Measurements from ENCODE around the gene CAMTA1.

The CAMTA1 gene

GRCh38 chr1:7554385-7555235, 769.4 kb downstream of the CAMTA1 start:
- no peak overlapping the region for H3K9ac ChIP-seq (ENCODE audit: low read depth, low read length)
- no peaks in the 10 kb centered on the region for H3K27me3 ChIP-seq (ENCODE audit: insufficient read depth, low read length)
- H3K36me3 ChIP-seq (ENCODE audit: insufficient read depth, low read depth, low read length): no peaks in the 10 kb centered on the region
- H3K9me3 ChIP-seq (ENCODE audit: insufficient read depth, low read depth, low read length): no peaks in the 10 kb centered on the region
- no peak overlapping the region for H3K4me3 ChIP-seq (ENCODE audit: low read length)
- peaks cover 7% of the 10 kb centered on the region for H3K4me1 ChIP-seq (ENCODE audit: insufficient read depth, low read length)
- H3K27ac ChIP-seq (ENCODE audit: low read length): no peak overlapping the region

- no peak overlapping the region for H3K4me3 ChIP-seq (ENCODE audit: low read length)
- no peak overlapping the region for H3K9ac ChIP-seq (ENCODE audit: low read depth, low read length)
- no peaks in the 10 kb centered on the region for H3K9me3 ChIP-seq (ENCODE audit: insufficient read depth, low read depth, low read length)
- H3K27me3 ChIP-seq (ENCODE audit: insufficient read depth, low read length): no peaks in the 10 kb centered on the region
- H3K27ac ChIP-seq (ENCODE audit: low read length): no peak overlapping the region
- H3K4me1 ChIP-seq (ENCODE audit: insufficient read depth, low read length): peaks cover 4% of the 10 kb centered on the region; the same call in 1 of the 2 replicates
- no peaks in the 10 kb centered on the region for H3K36me3 ChIP-seq (ENCODE audit: insufficient read depth, low read depth, low read length)
Measured at GRCh38 chr1:7555391-7556185, 770.3 kb downstream of the CAMTA1 start.

- H3K27ac ChIP-seq (ENCODE audit: low read length): no peak overlapping the region
- no peaks in the 10 kb centered on the region for H3K27me3 ChIP-seq (ENCODE audit: insufficient read depth, low read length)
- no peaks in the 10 kb centered on the region for H3K4me1 ChIP-seq (ENCODE audit: insufficient read depth, low read length)
- no peak overlapping the region for H3K4me3 ChIP-seq (ENCODE audit: low read length)
- no peaks in the 10 kb centered on the region for H3K36me3 ChIP-seq (ENCODE audit: insufficient read depth, low read depth, low read length)
- no peak overlapping the region for H3K9ac ChIP-seq (ENCODE audit: low read depth, low read length)
- no peaks in the 10 kb centered on the region for H3K9me3 ChIP-seq (ENCODE audit: insufficient read depth, low read depth, low read length)
Measured at GRCh38 chr1:7557301-7557891, 772.1 kb downstream of the CAMTA1 start.

GRCh38 chr1:7558041-7558461, 772.8 kb downstream of the CAMTA1 start:
- Histone ChIP-seq H3K27me3 (ENCODE audit: insufficient read depth, low read length) (no peaks in the 10 kb centered on the region), H3K4me1 (ENCODE audit: insufficient read depth, low read length) (no peaks in the 10 kb centered on the region), H3K9ac (ENCODE audit: low read depth, low read length) (no peak overlapping the region), H3K27ac (ENCODE audit: low read length) (no peak overlapping the region), H3K4me3 (ENCODE audit: low read length) (no peak overlapping the region), H3K36me3 (ENCODE audit: insufficient read depth, low read depth, low read length) (no peaks in the 10 kb centered on the region), H3K9me3 (ENCODE audit: insufficient read depth, low read depth, low read length) (no peaks in the 10 kb centered on the region)

GRCh38 chr1:7558481-7558880, 773.2 kb downstream of the CAMTA1 start:
- Histone ChIP-seq H3K36me3 (ENCODE audit: insufficient read depth, low read depth, low read length) (no peaks in the 10 kb centered on the region), H3K9me3 (ENCODE audit: insufficient read depth, low read depth, low read length) (no peaks in the 10 kb centered on the region), H3K4me1 (ENCODE audit: insufficient read depth, low read length) (no peaks in the 10 kb centered on the region), H3K27me3 (ENCODE audit: insufficient read depth, low read length) (no peaks in the 10 kb centered on the region), H3K4me3 (ENCODE audit: low read length) (no peak overlapping the region), H3K27ac (ENCODE audit: low read length) (no peak overlapping the region), H3K9ac (ENCODE audit: low read depth, low read length) (no peak overlapping the region)

- Histone ChIP-seq H3K27me3 (ENCODE audit: insufficient read depth, low read length) (no peaks in the 10 kb centered on the region), H3K36me3 (ENCODE audit: insufficient read depth, low read depth, low read length) (no peaks in the 10 kb centered on the region), H3K4me1 (ENCODE audit: insufficient read depth, low read length) (no peaks in the 10 kb centered on the region), H3K9me3 (ENCODE audit: insufficient read depth, low read depth, low read length) (no peaks in the 10 kb centered on the region), H3K4me3 (ENCODE audit: low read length) (no peak overlapping the region), H3K27ac (ENCODE audit: low read length) (no peak overlapping the region), H3K9ac (ENCODE audit: low read depth, low read length) (no peak overlapping the region)
Measured at GRCh38 chr1:7558921-7559869, 773.9 kb downstream of the CAMTA1 start.

GRCh38 chr1:7560128-7560527, 774.9 kb downstream of the CAMTA1 start:
- Histone ChIP-seq H3K27me3 (ENCODE audit: insufficient read depth, low read length) (no peaks in the 10 kb centered on the region), H3K4me1 (ENCODE audit: insufficient read depth, low read length) (no peaks in the 10 kb centered on the region), H3K36me3 (ENCODE audit: insufficient read depth, low read depth, low read length) (no peaks in the 10 kb centered on the region), H3K4me3 (ENCODE audit: low read length) (no peak overlapping the region), H3K9me3 (ENCODE audit: insufficient read depth, low read depth, low read length) (no peaks in the 10 kb centered on the region), H3K9ac (ENCODE audit: low read depth, low read length) (no peak overlapping the region), H3K27ac (ENCODE audit: low read length) (no peak overlapping the region)

GRCh38 chr1:7560601-7561181, 775.4 kb downstream of the CAMTA1 start:
- Histone ChIP-seq H3K9ac (ENCODE audit: low read depth, low read length) (no peak overlapping the region), H3K27ac (ENCODE audit: low read length) (no peak overlapping the region), H3K27me3 (ENCODE audit: insufficient read depth, low read length) (no peaks in the 10 kb centered on the region), H3K9me3 (ENCODE audit: insufficient read depth, low read depth, low read length) (no peaks in the 10 kb centered on the region), H3K36me3 (ENCODE audit: insufficient read depth, low read depth, low read length) (no peaks in the 10 kb centered on the region), H3K4me1 (ENCODE audit: insufficient read depth, low read length) (no peaks in the 10 kb centered on the region), H3K4me3 (ENCODE audit: low read length) (no peak overlapping the region)

GRCh38 chr1:7561331-7561921, 776.2 kb downstream of the CAMTA1 start:
- H3K4me3 ChIP-seq (ENCODE audit: low read length): no peak overlapping the region
- H3K27ac ChIP-seq (ENCODE audit: low read length): no peak overlapping the region
- H3K9ac ChIP-seq (ENCODE audit: low read depth, low read length): no peak overlapping the region
- H3K36me3 ChIP-seq (ENCODE audit: insufficient read depth, low read depth, low read length): no peaks in the 10 kb centered on the region
- no peaks in the 10 kb centered on the region for H3K27me3 ChIP-seq (ENCODE audit: insufficient read depth, low read length)
- H3K4me1 ChIP-seq (ENCODE audit: insufficient read depth, low read length): no peaks in the 10 kb centered on the region
- no peaks in the 10 kb centered on the region for H3K9me3 ChIP-seq (ENCODE audit: insufficient read depth, low read depth, low read length)

- H3K9me3 ChIP-seq (ENCODE audit: insufficient read depth, low read depth, low read length): no peaks in the 10 kb centered on the region
- H3K27ac ChIP-seq (ENCODE audit: low read length): no peak overlapping the region
- H3K4me3 ChIP-seq (ENCODE audit: low read length): no peak overlapping the region
- H3K9ac ChIP-seq (ENCODE audit: low read depth, low read length): no peak overlapping the region
- no peaks in the 10 kb centered on the region for H3K36me3 ChIP-seq (ENCODE audit: insufficient read depth, low read depth, low read length)
- no peaks in the 10 kb centered on the region for H3K4me1 ChIP-seq (ENCODE audit: insufficient read depth, low read length)
- H3K27me3 ChIP-seq (ENCODE audit: insufficient read depth, low read length): no peaks in the 10 kb centered on the region
Measured at GRCh38 chr1:7561936-7562728, 776.9 kb downstream of the CAMTA1 start.
